GM23338 (cell line): ENCODE measurements around the gene OCA2.

Source experiments
- CREB1 ChIP-seq: fragments of 250-450 bp; sonication (Bioruptor Pico); IDR thresholded peaks from 2 replicates; pipeline ENCODE4 v1.5.0; 2020; ENCODE audit warnings: low read depth, mild to moderate bottlenecking, moderate library complexity
- ETS1 ChIP-seq: IDR thresholded peaks from 2 replicates; pipeline ENCODE4 v1.6.1; 2016; ENCODE audit warnings: antibody characterized with exemption
- EZH2 ChIP-seq: fragments of 200-600 bp; sonication (generic); IDR thresholded peaks from one replicate; pipeline ENCODE4 v1.8.0; 2017; ENCODE audit warnings: antibody characterized with exemption, mild to moderate bottlenecking, low read depth; ENCODE audit not compliant: unreplicated experiment
- EZH2phosphoT487 ChIP-seq: fragments of 200-600 bp; sonication (generic); IDR thresholded peaks from one replicate; pipeline ENCODE4 v1.8.1; 2018; ENCODE audit warnings: antibody characterized with exemption; ENCODE audit not compliant: unreplicated experiment
- JUNB ChIP-seq: IDR thresholded peaks from one replicate; pipeline ENCODE4 v1.6.1; 2016; ENCODE audit warnings: antibody characterized with exemption; ENCODE audit not compliant: unreplicated experiment
- POLR2AphosphoS5 ChIP-seq: IDR thresholded peaks from 2 replicates; pipeline ENCODE4 v1.6.1; 2016; ENCODE audit warnings: antibody characterized with exemption, low read depth
- STAT1 ChIP-seq: IDR thresholded peaks from one replicate; pipeline ENCODE4 v1.6.1; 2016; ENCODE audit warnings: antibody characterized with exemption; ENCODE audit not compliant: unreplicated experiment
- ZNF114 ChIP-seq: fragments of 250-450 bp; sonication (Bioruptor Pico); IDR thresholded peaks from 2 replicates; pipeline ENCODE4 v1.5.0; 2020; ENCODE audit warnings: mild to moderate bottlenecking, moderate library complexity
- TF ChIP-seq, protein P1 (sequence below), 2 experiments: fragments of 200-600 bp in 1 of 2; sonication (generic) in 1 of 2; conservative IDR thresholded peaks; 2 replicates each; pipeline versions ENCODE4 v1.5.1 to v1.6.1; 2016 to 2017; ENCODE audit warnings: antibody characterized with exemption in 2 of 2, low read depth in 2 of 2, mild to moderate bottlenecking in 2 of 2, moderate library complexity in 1 of 2
- TF ChIP-seq, protein P2 (sequence below): IDR thresholded peaks from one replicate; pipeline ENCODE4 v1.6.1; 2018; ENCODE audit warnings: antibody characterized with exemption; ENCODE audit not compliant: unreplicated experiment
- TF ChIP-seq, protein P3 (sequence below): fragments of 250-450 bp; sonication (Bioruptor Pico); IDR thresholded peaks from 2 replicates; pipeline ENCODE4 v1.5.0; 2020; ENCODE audit warnings: mild to moderate bottlenecking, moderate library complexity

DNA sequence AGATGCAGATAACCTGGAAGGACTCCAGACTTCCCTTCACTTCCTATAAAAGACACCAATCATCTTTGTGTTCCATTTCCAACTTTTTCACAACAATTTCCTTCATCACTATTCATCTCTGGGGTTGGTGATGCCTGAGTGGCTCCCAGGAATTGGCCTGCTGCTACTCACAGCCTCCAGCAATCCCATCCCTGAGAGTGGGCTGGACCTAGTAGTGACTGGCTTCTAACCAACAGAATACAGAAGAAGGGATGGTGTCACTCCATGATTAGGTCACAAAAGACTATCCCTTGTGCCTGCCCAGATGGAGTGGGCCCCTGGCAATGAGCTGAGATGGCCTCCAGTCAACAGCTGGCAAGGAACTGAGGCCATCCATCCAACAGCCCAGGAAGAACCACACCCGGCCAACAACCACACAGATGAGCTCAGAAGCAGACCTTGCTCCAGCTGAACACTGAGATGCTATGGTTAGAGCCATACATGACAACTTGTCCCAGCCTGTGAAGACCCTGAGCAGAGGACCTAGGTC, 20.9 kb downstream of the OCA2 start:
- TF ChIP-seq, protein P1, sequence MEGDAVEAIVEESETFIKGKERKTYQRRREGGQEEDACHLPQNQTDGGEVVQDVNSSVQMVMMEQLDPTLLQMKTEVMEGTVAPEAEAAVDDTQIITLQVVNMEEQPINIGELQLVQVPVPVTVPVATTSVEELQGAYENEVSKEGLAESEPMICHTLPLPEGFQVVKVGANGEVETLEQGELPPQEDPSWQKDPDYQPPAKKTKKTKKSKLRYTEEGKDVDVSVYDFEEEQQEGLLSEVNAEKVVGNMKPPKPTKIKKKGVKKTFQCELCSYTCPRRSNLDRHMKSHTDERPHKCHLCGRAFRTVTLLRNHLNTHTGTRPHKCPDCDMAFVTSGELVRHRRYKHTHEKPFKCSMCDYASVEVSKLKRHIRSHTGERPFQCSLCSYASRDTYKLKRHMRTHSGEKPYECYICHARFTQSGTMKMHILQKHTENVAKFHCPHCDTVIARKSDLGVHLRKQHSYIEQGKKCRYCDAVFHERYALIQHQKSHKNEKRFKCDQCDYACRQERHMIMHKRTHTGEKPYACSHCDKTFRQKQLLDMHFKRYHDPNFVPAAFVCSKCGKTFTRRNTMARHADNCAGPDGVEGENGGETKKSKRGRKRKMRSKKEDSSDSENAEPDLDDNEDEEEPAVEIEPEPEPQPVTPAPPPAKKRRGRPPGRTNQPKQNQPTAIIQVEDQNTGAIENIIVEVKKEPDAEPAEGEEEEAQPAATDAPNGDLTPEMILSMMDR (conservative IDR thresholded peaks at IDR 0.05; ENCODE audit: low read depth in 2 of 2) = no peak
- TF ChIP-seq EZH2 (no peak), ETS1 (no peak), ZNF114 (CRISPR knock-in tag) (no peak), JUNB (no peak), EZH2phosphoT487 (no peak), POLR2AphosphoS5 (no peak), CREB1 (no peak), STAT1 (no peak)
- TF ChIP-seq, protein P2, sequence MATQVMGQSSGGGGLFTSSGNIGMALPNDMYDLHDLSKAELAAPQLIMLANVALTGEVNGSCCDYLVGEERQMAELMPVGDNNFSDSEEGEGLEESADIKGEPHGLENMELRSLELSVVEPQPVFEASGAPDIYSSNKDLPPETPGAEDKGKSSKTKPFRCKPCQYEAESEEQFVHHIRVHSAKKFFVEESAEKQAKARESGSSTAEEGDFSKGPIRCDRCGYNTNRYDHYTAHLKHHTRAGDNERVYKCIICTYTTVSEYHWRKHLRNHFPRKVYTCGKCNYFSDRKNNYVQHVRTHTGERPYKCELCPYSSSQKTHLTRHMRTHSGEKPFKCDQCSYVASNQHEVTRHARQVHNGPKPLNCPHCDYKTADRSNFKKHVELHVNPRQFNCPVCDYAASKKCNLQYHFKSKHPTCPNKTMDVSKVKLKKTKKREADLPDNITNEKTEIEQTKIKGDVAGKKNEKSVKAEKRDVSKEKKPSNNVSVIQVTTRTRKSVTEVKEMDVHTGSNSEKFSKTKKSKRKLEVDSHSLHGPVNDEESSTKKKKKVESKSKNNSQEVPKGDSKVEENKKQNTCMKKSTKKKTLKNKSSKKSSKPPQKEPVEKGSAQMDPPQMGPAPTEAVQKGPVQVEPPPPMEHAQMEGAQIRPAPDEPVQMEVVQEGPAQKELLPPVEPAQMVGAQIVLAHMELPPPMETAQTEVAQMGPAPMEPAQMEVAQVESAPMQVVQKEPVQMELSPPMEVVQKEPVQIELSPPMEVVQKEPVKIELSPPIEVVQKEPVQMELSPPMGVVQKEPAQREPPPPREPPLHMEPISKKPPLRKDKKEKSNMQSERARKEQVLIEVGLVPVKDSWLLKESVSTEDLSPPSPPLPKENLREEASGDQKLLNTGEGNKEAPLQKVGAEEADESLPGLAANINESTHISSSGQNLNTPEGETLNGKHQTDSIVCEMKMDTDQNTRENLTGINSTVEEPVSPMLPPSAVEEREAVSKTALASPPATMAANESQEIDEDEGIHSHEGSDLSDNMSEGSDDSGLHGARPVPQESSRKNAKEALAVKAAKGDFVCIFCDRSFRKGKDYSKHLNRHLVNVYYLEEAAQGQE = no peak
- TF ChIP-seq, protein P3, sequence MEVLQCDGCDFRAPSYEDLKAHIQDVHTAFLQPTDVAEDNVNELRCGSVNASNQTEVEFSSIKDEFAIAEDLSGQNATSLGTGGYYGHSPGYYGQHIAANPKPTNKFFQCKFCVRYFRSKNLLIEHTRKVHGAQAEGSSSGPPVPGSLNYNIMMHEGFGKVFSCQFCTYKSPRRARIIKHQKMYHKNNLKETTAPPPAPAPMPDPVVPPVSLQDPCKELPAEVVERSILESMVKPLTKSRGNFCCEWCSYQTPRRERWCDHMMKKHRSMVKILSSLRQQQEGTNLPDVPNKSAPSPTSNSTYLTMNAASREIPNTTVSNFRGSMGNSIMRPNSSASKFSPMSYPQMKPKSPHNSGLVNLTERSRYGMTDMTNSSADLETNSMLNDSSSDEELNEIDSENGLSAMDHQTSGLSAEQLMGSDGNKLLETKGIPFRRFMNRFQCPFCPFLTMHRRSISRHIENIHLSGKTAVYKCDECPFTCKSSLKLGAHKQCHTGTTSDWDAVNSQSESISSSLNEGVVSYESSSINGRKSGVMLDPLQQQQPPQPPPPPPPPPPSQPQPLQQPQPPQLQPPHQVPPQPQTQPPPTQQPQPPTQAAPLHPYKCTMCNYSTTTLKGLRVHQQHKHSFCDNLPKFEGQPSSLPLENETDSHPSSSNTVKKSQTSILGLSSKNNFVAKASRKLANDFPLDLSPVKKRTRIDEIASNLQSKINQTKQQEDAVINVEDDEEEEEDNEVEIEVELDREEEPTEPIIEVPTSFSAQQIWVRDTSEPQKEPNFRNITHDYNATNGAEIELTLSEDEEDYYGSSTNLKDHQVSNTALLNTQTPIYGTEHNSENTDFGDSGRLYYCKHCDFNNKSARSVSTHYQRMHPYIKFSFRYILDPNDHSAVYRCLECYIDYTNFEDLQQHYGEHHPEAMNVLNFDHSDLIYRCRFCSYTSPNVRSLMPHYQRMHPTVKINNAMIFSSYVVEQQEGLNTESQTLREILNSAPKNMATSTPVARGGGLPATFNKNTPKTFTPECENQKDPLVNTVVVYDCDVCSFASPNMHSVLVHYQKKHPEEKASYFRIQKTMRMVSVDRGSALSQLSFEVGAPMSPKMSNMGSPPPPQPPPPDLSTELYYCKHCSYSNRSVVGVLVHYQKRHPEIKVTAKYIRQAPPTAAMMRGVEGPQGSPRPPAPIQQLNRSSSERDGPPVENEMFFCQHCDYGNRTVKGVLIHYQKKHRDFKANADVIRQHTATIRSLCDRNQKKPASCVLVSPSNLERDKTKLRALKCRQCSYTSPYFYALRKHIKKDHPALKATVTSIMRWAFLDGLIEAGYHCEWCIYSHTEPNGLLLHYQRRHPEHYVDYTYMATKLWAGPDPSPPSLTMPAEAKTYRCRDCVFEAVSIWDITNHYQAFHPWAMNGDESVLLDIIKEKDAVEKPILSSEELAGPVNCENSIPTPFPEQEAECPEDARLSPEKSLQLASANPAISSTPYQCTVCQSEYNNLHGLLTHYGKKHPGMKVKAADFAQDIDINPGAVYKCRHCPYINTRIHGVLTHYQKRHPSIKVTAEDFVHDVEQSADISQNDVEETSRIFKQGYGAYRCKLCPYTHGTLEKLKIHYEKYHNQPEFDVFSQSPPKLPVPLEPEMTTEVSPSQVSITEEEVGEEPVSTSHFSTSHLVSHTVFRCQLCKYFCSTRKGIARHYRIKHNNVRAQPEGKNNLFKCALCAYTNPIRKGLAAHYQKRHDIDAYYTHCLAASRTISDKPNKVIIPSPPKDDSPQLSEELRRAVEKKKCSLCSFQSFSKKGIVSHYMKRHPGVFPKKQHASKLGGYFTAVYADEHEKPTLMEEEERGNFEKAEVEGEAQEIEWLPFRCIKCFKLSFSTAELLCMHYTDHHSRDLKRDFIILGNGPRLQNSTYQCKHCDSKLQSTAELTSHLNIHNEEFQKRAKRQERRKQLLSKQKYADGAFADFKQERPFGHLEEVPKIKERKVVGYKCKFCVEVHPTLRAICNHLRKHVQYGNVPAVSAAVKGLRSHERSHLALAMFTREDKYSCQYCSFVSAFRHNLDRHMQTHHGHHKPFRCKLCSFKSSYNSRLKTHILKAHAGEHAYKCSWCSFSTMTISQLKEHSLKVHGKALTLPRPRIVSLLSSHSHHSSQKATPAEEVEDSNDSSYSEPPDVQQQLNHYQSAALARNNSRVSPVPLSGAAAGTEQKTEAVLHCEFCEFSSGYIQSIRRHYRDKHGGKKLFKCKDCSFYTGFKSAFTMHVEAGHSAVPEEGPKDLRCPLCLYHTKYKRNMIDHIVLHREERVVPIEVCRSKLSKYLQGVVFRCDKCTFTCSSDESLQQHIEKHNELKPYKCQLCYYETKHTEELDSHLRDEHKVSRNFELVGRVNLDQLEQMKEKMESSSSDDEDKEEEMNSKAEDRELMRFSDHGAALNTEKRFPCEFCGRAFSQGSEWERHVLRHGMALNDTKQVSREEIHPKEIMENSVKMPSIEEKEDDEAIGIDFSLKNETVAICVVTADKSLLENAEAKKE (CRISPR knock-in tag) = no peak
